GM08714 (cell line): ENCODE results near the gene ZCCHC14.

Experiments
- H3K4me3 ChIP-seq: fragments of 200-500 bp; sonication (Bioruptor generic); 2 replicates; pipeline ENCODE4 v1.5.1; 2014; ENCODE audit warnings: mild to moderate bottlenecking, low read length, inconsistent platforms
- ZNF274 ChIP-seq: IDR thresholded peaks from 2 replicates; pipeline ENCODE4 v1.6.1; 2012; ENCODE audit warnings: mild to moderate bottlenecking, low read depth, low read length

The ZCCHC14 gene

GRCh38 chr16:87492721-87493607 is at the start of gene ZCCHC14:
TSS of gene ZCCHC14 (minus strand) at chr16:87493024. CDS start at chr16:87492238, 786 bp downstream.
- no peak for TF ChIP-seq ZNF274
- peak within 1 kb of the TSS; percentile 53; the same call in 1 of the 2 replicates for H3K4me3 ChIP-seq

- no peak overlapping the region for H3K4me3 ChIP-seq
- no peak for TF ChIP-seq ZNF274
Observed at GRCh38 chr16:87541872-87542234, 49.0 kb upstream of the ZCCHC14 start.

DNA sequence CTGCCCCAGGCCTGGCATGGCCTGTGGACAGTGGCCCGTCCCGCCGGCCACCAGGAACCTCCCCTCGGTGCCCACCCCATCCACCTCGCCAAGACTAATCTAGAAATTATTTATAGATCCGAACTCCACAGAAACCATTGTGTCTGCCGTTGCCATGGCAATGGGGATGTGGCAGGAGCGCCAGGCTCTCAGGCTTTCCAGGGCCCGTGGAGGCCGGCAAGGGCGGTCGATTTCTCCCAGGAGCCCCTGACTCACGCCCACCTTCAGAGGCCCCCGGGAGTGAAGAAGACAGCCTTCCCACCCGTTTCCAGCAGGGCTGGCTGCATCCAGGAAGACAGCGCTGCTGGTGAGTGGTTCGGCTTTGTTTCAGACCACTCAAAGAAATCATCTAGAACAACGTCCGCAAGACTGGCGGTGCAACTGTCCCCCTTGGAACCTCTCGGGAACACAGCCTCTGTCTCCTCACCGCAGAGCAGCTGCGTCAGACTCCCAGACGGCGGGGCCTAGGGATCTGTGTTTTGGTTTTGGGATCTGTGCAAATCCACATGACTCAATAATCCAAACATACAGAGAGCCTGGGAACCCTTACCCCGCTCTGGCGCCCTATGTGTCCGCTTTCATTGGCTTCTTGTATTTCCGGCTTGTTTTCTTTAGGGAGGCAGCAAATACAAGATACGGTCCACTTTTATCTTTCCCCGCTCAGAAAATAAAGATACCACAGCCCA is 48.5 kb upstream of the ZCCHC14 start:
- TF ChIP-seq ZNF274: no peak
- H3K4me3 ChIP-seq: no peak overlapping the region

DNA sequence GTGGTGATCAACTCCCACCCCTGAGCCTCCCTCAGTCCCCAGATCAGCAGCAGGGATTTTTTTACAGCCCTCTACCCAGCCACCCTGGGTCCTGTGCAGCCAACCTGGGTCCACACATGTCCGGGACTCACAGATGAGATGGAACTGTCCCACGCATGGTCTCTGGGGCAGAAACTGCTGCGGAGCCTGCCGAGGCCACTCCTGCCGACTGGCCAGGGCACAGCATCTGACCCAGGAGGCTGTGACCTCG is 48.0 kb upstream of the ZCCHC14 start:
- H3K4me3 ChIP-seq: no peak overlapping the region
- TF ChIP-seq ZNF274: no peak

DNA sequence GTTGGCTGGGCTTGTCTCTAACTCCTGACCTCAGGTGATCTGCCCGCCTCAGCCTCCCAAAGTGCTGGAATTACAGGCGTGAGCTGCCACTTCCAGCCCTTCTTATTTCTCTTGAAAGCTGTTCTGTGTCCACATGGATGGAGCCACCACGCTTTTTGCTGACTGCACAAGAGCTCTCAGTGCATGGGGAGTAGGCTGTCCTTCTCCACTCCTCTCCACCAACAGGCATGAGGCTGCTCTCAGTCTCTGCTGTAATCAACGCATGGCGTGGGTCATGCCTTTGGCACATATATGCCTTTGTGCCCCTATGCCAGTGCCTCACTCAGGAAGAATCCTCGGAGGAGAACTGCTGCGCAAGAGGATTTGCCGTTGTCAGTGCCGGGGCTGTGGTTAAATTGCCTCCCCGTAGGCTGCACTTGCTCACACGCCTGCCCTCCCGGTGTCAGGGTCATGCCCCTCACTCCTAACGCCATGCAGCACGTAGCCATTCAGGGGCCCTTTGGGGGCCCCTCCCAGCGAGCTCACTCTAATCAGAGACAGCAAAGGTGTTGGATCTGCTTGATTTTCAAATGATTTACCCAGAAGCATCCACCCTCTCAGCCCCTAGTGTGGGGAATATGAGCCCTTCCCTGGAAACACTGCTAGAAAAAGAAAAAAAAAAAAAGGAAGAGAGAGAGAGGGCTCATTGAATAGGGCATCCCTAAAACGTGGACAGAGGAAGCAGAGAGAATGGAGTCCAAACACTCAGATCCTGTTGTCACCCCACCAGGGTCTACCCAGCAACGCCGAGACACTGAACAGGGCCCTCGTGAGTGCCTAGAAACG is 47.5 kb upstream of the ZCCHC14 start:
- no peak for TF ChIP-seq ZNF274
- no peak overlapping the region for H3K4me3 ChIP-seq

- TF ChIP-seq ZNF274: no peak
- H3K4me3 ChIP-seq: no peak overlapping the region
Observed at GRCh38 chr16:87539113-87539512, 46.3 kb upstream of the ZCCHC14 start.

DNA sequence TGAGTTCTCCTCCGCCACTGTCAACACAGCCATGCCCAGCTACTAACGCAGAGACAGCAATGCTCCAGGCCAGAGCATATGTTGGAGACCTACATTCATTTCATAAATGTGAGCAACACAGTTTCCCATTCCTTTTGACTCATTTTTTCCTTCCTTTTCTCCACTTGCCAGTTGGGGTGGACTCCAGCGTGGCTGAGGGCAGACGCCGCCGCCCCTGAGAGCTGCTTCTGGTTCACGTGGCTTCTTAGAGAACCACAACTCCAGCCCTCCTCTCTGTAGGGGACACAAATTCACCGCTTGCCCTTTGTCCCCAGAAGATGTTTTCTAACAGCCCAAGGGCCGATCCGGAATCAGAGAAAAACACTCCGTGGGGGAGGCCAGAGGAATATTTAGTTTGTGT is 45.8 kb upstream of the ZCCHC14 start:
- TF ChIP-seq ZNF274: no peak
- H3K4me3 ChIP-seq: no peak overlapping the region

- H3K4me3 ChIP-seq: no peak overlapping the region
- no peak for TF ChIP-seq ZNF274
Observed at GRCh38 chr16:87538160-87538559, 45.3 kb upstream of the ZCCHC14 start.

- no peak for TF ChIP-seq ZNF274
- no peak overlapping the region for H3K4me3 ChIP-seq
Observed at GRCh38 chr16:87536795-87537142, 43.9 kb upstream of the ZCCHC14 start.

- TF ChIP-seq ZNF274: no peak
- H3K4me3 ChIP-seq: no peak overlapping the region
Observed at GRCh38 chr16:87535855-87536794, 43.3 kb upstream of the ZCCHC14 start.

DNA sequence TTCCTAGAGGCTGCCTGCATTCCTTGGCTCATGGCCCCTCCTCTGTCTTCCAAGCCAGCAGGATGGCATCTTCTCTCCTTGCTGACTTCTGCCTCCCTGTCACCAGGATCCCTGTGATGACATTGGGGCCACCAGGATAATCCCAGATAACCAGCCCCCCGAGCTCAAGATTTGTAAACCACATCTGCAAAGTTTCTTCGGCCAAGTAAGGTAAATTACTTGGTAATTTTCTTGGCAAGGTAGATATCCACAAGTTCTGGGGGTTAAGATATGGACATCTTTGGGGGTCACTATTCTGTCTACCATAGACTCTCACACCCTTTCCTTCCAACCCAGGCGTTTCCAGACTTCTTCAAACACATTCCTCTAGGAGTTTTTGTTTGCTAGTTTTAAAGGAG is 42.6 kb upstream of the ZCCHC14 start:
- no peak for TF ChIP-seq ZNF274
- H3K4me3 ChIP-seq: no peak overlapping the region

DNA sequence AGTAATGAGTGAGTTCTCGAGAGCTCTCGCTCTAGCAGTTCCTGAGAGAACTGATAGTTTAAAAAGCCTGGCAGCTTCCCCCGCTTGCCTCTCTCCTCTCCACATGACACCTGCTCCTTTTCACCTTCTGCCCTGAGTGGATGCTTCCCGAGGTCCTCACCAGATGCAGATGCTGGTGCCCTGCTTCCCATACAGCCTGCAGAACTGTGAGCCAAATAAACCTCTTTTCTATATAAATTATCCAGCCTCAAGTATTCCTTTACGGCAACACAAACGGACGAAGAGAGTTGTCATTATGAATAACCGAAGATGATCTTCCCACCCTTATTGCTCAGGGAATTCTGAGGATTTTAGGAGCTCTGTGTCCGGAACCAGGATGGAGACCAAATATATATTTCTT is 41.9 kb upstream of the ZCCHC14 start:
- no peak overlapping the region for H3K4me3 ChIP-seq
- no peak for TF ChIP-seq ZNF274

DNA sequence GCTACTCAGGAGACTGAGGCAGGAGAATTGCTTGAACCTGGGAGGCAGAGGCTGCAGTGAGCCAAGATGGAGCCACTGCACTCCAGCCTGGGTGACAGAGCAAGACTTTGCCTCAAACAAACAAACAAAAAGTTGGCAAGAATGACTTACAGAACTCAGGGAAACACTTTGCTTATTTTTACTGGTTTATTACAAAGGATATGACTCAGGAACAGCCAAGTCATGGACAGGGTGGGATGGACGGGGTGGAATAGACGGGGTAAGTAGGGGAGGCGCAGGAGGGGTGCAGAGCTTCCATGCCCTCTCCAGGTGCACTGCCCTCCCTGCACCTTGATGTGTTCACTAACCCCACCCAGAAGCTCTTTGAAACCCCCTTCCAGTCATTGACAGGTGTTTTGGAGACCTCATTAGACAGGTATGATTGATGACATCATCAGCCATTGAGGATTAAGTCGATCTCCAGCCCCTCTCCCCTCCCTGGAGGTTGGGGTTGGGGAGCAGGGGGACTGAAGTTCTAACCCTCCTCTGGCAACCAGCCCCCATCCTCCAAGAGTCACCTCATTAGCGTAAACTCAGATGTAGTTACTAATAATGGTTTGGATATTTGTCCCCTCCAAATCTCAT is 41.3 kb upstream of the ZCCHC14 start:
- no peak for TF ChIP-seq ZNF274
- H3K4me3 ChIP-seq: no peak overlapping the region
